ENCODE measurements around the gene MACROH2A1.

The MACROH2A1 gene

DNA sequence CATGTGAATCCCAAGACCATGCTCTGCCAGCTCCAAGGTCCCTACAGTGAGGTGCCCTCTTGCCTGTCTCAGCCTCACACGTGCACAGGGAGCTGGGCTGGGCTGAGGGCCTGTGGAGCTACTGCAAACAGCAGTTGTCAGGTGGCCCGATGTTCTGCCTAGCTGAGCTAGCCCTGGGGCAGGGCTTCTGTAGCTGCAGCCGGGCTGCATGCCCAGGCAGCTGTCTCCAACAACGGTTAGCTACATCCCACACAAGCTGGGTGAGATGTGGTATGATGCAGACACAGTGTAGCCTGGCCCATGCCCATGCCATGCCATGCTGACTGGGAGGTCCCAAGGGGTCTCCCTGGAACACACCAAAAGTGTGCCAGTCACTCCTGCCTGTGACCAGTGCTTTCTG lies 62.0 kb downstream of the MACROH2A1 start:
- Histone ChIP-seq H3K36me3 (peaks cover 86% of the 10 kb centered on the region), H3K9me3 (ENCODE audit: severe bottlenecking) (no peaks in the 10 kb centered on the region), H3K4me3 (ENCODE audit: low read depth, low read length) (no peak overlapping the region), H3K27ac (no peak overlapping the region), H3K27me3 (ENCODE audit: insufficient read depth, low read depth, severe bottlenecking) (no peaks in the 10 kb centered on the region)
- no peak for DNase-seq
- TF ChIP-seq, protein P1, sequence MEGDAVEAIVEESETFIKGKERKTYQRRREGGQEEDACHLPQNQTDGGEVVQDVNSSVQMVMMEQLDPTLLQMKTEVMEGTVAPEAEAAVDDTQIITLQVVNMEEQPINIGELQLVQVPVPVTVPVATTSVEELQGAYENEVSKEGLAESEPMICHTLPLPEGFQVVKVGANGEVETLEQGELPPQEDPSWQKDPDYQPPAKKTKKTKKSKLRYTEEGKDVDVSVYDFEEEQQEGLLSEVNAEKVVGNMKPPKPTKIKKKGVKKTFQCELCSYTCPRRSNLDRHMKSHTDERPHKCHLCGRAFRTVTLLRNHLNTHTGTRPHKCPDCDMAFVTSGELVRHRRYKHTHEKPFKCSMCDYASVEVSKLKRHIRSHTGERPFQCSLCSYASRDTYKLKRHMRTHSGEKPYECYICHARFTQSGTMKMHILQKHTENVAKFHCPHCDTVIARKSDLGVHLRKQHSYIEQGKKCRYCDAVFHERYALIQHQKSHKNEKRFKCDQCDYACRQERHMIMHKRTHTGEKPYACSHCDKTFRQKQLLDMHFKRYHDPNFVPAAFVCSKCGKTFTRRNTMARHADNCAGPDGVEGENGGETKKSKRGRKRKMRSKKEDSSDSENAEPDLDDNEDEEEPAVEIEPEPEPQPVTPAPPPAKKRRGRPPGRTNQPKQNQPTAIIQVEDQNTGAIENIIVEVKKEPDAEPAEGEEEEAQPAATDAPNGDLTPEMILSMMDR (IDR thresholded peaks at IDR 0.05; ENCODE audit: low read depth, low read length): no peak

DNA sequence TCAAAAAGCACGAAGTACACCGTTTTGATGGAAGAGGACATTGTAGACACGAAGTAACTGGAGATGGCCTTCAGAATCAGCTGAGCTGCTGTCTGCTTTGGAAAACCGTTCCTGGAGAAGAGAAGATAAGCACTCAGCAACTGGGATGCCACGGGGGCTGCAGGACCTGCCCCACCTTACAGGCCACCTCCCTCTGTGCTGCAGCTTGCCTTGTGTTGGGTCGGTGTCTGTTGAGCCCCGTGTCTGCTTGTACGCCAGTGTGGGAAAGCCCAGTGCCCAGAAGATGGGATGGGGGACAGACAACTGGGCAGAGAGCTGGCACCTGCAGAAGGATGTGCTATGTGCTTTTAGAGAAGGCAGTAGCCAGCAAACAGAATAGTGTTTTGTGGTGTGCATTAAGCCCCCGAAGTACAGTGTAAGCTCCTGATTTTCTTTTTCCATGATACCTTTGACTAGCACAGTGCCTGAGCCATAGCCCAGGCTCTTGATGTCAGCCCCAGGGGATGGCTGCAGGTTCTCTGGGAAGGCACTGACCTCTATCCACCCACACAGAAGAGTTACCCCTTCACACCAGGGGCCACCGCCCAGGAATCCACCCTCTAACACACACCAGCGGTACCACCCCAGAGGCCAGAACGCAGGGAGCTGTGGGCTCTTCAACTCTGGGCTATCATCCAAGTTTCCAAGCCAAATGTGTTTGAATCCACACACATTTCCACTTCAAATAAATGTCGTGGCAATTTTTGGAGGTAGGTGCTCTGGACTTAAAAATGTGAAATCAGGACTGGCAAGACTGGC lies 63.8 kb downstream of the MACROH2A1 start:
- no peaks in the 10 kb centered on the region for H3K27me3 ChIP-seq (ENCODE audit: insufficient read depth, low read depth, severe bottlenecking)
- H3K9me3 ChIP-seq (ENCODE audit: severe bottlenecking): no peaks in the 10 kb centered on the region
- TF ChIP-seq, protein P1 (IDR thresholded peaks at IDR 0.05; ENCODE audit: low read depth, low read length): no peak
- peak overlapping the region; percentile 64 for H3K27ac ChIP-seq
- no peak overlapping the region for H3K4me3 ChIP-seq (ENCODE audit: low read depth, low read length)
- DNase-seq: no peak
- H3K36me3 ChIP-seq: peaks cover 78% of the 10 kb centered on the region

DNA sequence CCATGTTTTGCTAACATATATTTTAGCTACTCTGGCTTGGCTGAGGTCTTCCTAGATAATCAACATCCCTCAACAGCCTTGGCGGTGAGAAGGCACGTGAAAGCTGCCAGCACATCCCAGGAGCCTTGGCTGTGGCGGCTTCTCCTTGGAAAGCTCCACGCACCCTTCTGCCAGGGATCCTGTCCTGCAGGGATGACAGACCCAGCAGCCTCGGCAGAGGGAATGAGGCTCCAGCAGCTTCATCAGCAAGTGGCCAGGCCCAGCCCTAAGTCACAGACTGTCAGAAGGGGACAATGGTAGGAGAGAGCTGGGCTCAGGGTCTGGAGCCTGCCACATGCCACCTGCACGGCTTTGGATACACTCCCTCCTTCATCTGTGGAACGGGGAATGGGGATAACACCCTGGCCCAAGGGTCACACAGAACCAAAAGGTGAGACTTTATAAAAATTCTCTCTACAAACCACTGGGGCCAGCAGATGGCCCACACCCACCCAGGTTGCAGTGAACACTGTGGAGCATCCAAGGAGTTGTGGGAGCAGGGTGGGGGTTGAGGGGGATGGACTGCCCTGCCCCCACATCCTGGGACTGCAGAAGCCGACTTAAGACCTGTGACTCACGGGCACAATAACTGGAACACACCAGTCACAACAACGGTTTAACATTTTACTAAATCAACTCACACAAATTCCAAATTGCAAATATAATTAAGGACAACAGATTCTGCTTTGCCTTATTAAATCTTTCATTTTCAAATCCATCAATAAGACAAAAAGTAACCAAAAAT lies 65.1 kb downstream of the MACROH2A1 start:
- TF ChIP-seq, protein P1 (IDR thresholded peaks at IDR 0.05; ENCODE audit: low read depth, low read length): no peak
- Histone ChIP-seq H3K36me3 (peaks cover 69% of the 10 kb centered on the region), H3K4me3 (ENCODE audit: low read depth, low read length) (no peak overlapping the region)

DNA sequence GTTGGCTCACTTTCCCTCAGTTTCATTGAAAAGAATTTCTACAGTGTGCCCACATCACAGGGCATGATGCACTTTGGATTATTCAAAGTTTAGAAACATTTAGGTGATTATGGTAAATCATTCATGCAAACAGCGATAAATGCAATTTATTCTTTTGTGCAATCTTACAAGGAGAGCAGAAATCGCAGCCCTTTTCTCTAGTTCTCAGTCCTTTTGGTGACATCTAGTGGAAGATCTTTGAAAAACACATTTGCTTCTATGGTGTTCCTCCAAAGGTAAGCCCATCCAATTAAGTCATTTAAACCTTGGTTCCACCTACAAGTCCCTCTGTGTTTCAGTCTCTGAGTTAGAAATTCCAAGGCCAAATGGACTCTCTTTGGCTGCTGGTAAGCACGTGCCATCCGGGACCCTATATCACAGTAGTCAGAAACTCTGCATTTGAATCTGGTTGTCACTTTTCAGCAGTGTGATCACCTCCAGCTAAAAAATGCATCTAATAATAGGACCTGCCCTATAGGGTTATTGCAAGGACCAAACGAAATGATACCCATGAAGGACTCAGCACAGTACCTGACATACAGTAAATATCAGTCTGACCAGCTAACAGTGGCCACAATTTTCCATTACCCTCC lies 66.4 kb downstream of the MACROH2A1 start:
- Histone ChIP-seq H3K9me3 (ENCODE audit: severe bottlenecking) (no peaks in the 10 kb centered on the region), H3K27me3 (ENCODE audit: insufficient read depth, low read depth, severe bottlenecking) (no peaks in the 10 kb centered on the region), H3K4me3 (ENCODE audit: low read depth, low read length) (no peak overlapping the region), H3K36me3 (peaks cover 56% of the 10 kb centered on the region), H3K27ac (peak overlapping the region; percentile 69)
- DNase-seq: no peak
- TF ChIP-seq, protein P1 (IDR thresholded peaks at IDR 0.05; ENCODE audit: low read depth, low read length): peak; percentile 44

More for the DNA sequence above, 65.1 kb downstream of the MACROH2A1 start:
- no peaks in the 10 kb centered on the region for H3K9me3 ChIP-seq (ENCODE audit: severe bottlenecking)
- peak; percentile 62 for DNase-seq
- peak overlapping the region; percentile 64 for H3K27ac ChIP-seq
- H3K27me3 ChIP-seq (ENCODE audit: insufficient read depth, low read depth, severe bottlenecking): no peaks in the 10 kb centered on the region

DNA sequence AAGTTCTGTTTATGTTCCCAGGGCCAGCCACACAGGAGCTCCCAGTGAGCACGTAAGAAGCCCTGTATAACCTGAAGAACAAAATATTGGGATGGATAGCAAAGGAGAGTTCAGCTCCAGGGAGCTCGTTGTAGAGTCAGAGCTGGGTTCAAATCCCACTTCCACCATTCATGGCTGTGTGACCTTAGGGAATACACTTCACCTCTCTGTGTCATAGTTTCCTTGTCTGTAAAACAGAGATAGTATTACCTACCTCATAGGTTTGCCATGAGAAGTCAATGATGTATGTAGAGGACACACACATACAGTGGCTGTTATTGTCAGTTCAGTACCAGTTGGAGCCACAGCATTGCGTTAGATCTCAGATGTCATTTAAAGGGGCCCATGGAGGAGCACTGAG lies 67.4 kb downstream of the MACROH2A1 start:
- TF ChIP-seq, protein P1 (IDR thresholded peaks at IDR 0.05; ENCODE audit: low read depth, low read length): no peak
- Histone ChIP-seq H3K4me3 (ENCODE audit: low read depth, low read length) (no peak overlapping the region), H3K36me3 (peaks cover 46% of the 10 kb centered on the region), H3K9me3 (ENCODE audit: severe bottlenecking) (no peaks in the 10 kb centered on the region), H3K27me3 (ENCODE audit: insufficient read depth, low read depth, severe bottlenecking) (no peaks in the 10 kb centered on the region), H3K27ac (peak overlapping the region; percentile 69)
- DNase-seq: no peak

Measured in WERI-Rb-1 (cell line).